Vagina (tissue), 2 donors: ENCODE data around the gene STOM. TPM values are rescaled to one million over a fixed set of nuclear protein-coding genes. Genes with fewer than 3 reads are reported as not detected.
"Not testable (repeated sequence)": the region's sequence is repeated elsewhere in the genome, so short reads cannot be mapped to it uniquely, and the experiment has no call there.

Source experiments
- DNase-seq, 2 donors: peaks; one replicate each; pipeline ENCODE4 v3.0.0-alpha.2; 2017; ENCODE audit errors: extremely low spot score in 2 of 2
- H3K27ac ChIP-seq: fragments of 200-600 bp; sonication (generic); one replicate; pipeline ENCODE4 v1.5.1; 2019
- H3K27me3 ChIP-seq: fragments of 200-600 bp; sonication (generic); one replicate; pipeline ENCODE4 v1.5.1; 2019
- H3K36me3 ChIP-seq, 2 donors: fragments of 200-600 bp; sonication (generic); one replicate each; pipeline ENCODE4 v1.5.1; 2017 to 2019
- H3K4me1 ChIP-seq: fragments of 200-600 bp; sonication (generic); one replicate; pipeline ENCODE4 v1.5.1; 2019
- H3K4me3 ChIP-seq, 2 donors: fragments of 200-600 bp; sonication (generic); 1 replicate in 1 of 2; 2 replicates in 1 of 2; pipeline ENCODE4 v1.5.1; 2016 to 2019
- H3K9me3 ChIP-seq: fragments of 200-600 bp; sonication (generic); one replicate; pipeline ENCODE4 v1.5.1; 2019
- CTCF ChIP-seq, 3 experiments: fragments of 450-650 bp in 2 of 3; fragments of 200-600 bp in 1 of 3; sonication (generic) in 1 of 3; IDR thresholded peaks; one replicate each; pipeline ENCODE4 v1.5.1; 2017 to 2019; ENCODE audit warnings: antibody characterized with exemption in 3 of 3, mild to moderate bottlenecking in 2 of 3, moderate library complexity in 2 of 3
- POLR2A ChIP-seq, 2 donors: fragments of 450-650 bp; IDR thresholded peaks; one replicate each; pipeline ENCODE4 v1.6.1; 2017; ENCODE audit warnings: antibody characterized with exemption in 2 of 2, mild to moderate bottlenecking in 2 of 2, moderate library complexity in 2 of 2
- POLR2AphosphoS5 ChIP-seq, 2 donors: sonication (generic); formaldehyde crosslinking; IDR thresholded peaks; one replicate each; pipeline ENCODE4 v1.9.0; 2017; ENCODE audit warnings: antibody characterized with exemption in 2 of 2, mild to moderate bottlenecking in 2 of 2, low read depth in 1 of 2; ENCODE audit not compliant: insufficient read depth in 1 of 2
- intact Hi-C: fragments of 100-400 bp; cut with DNase I; formaldehyde crosslinking; loops from one replicate; pipeline ENCODE4 v1.15.1; 2023
- total RNA-seq: library from RNA; depleted of rRNA; stranded (reverse); fragments of >200 nt; gene quantifications from one replicate; pipeline ENCODE4 v1.2.3, GENCODE V29; 2016

STOM gene
- total RNA-seq, 1 donor from 2014 or later: 263 TPM

GRCh38 chr9:121292801-121293241 lies 77.2 kb downstream of the STOM start:
- H3K27me3 ChIP-seq: no peaks in the 10 kb centered on the region
- peaks cover 92% of the 10 kb centered on the region for H3K4me1 ChIP-seq
- peak overlapping the region; percentile 97 for H3K27ac ChIP-seq
- no peaks in the 10 kb centered on the region for H3K36me3 ChIP-seq
- H3K4me3 ChIP-seq: no peak overlapping the region
- no peaks in the 10 kb centered on the region for H3K9me3 ChIP-seq
- TF ChIP-seq CTCF (IDR thresholded peaks at IDR 0.05) (no peak), POLR2AphosphoS5 (IDR thresholded peaks at IDR 0.05; ENCODE audit: insufficient read depth in 1 of 2, low read depth in 1 of 2) (no peak), POLR2A (IDR thresholded peaks at IDR 0.05) (no peak)
- intact Hi-C loops: no loop called here
- no peak for DNase-seq

- Histone ChIP-seq H3K36me3 (no peaks in the 10 kb centered on the region), H3K4me1 (peaks cover 92% of the 10 kb centered on the region), H3K27ac (peak overlapping the region; percentile 97), H3K9me3 (no peaks in the 10 kb centered on the region), H3K4me3 (no peak overlapping the region), H3K27me3 (no peaks in the 10 kb centered on the region)
- TF ChIP-seq POLR2A (IDR thresholded peaks at IDR 0.05): no peak
- no peak for TF ChIP-seq CTCF (IDR thresholded peaks at IDR 0.05)
- intact Hi-C loops: no loop called here
- no peak for DNase-seq
Measured at GRCh38 chr9:121292051-121292450, 78.0 kb downstream of the STOM start.

- H3K36me3 ChIP-seq, DNase-seq, H3K9me3 ChIP-seq, intact Hi-C loops, H3K27me3 ChIP-seq, H3K4me3 ChIP-seq: not testable (repeated sequence)
- peak overlapping the region; percentile 97 for H3K27ac ChIP-seq
- peaks cover 92% of the 10 kb centered on the region for H3K4me1 ChIP-seq
Measured at GRCh38 chr9:121291536-121291935, 78.5 kb downstream of the STOM start.

GRCh38 chr9:121289772-121290370 lies 80.2 kb downstream of the STOM start:
- Histone ChIP-seq H3K36me3 (no peaks in the 10 kb centered on the region), H3K27me3 (no peaks in the 10 kb centered on the region), H3K9me3 (no peaks in the 10 kb centered on the region), H3K27ac (peak overlapping the region; percentile 97), H3K4me3 (peak overlapping the region in 1 of 2 donors; percentile 8), H3K4me1 (peaks cover 92% of the 10 kb centered on the region)
- DNase-seq: no peak
- no peak for TF ChIP-seq CTCF (IDR thresholded peaks at IDR 0.05)
- TF ChIP-seq POLR2AphosphoS5 (IDR thresholded peaks at IDR 0.05; ENCODE audit: insufficient read depth in 1 of 2, low read depth in 1 of 2): peak in 1 of 2 donors; percentile 34
- intact Hi-C loops: no loop called here

- peak overlapping the region in 1 of 2 donors; percentile 8 for H3K4me3 ChIP-seq
- no peaks in the 10 kb centered on the region for H3K36me3 ChIP-seq
Measured at GRCh38 chr9:121289026-121289771, 80.9 kb downstream of the STOM start.

More at GRCh38 chr9:121289026-121289771, 80.9 kb downstream of the STOM start:
- Histone ChIP-seq H3K27ac (peak overlapping the region; percentile 97), H3K27me3 (no peaks in the 10 kb centered on the region), H3K4me1 (peaks cover 92% of the 10 kb centered on the region), H3K9me3 (no peaks in the 10 kb centered on the region)
- TF ChIP-seq POLR2A (IDR thresholded peaks at IDR 0.05): no peak
- TF ChIP-seq POLR2AphosphoS5 (IDR thresholded peaks at IDR 0.05; ENCODE audit: insufficient read depth in 1 of 2, low read depth in 1 of 2): peak; percentile 32 to 71
- DNase-seq: no peak
- intact Hi-C loops: no loop called here

Other genes with a start within 250 kb of the STOM start
- 29.0 TPM for gene RAB14, start 168.4 kb downstream of the STOM start, total RNA-seq
- 2,053 TPM for gene GSN, start 102.1 kb downstream of the STOM start, total RNA-seq
- 18.4 TPM for gene GGTA1, start 129.6 kb upstream of the STOM start, total RNA-seq